GM19372 (cell line): ENCODE measurements around the gene PPP1R13L.
"Not testable (repeated sequence)": the region's sequence is repeated elsewhere in the genome, so short reads cannot be mapped to it uniquely, and the experiment has no call there.

Experiments
- ATAC-seq: cut with Tn5 transposase; IDR thresholded peaks from one replicate; pipeline ENCODE4 v1.9.1; 2021; ENCODE audit warnings: mild to moderate bottlenecking, low read depth, moderate library complexity; ENCODE audit not compliant: unreplicated experiment

Gene PPP1R13L

GRCh38 chr19:45349126-45349415 lies 55.8 kb downstream of the PPP1R13L start:
- no peak for ATAC-seq

- no peak for ATAC-seq
Observed at GRCh38 chr19:45348367-45349125, 56.3 kb downstream of the PPP1R13L start.

- no peak for ATAC-seq
Observed at GRCh38 chr19:45347570-45348366, 57.1 kb downstream of the PPP1R13L start.

- ATAC-seq = no peak
Observed at GRCh38 chr19:45346449-45346848, 58.4 kb downstream of the PPP1R13L start.

GRCh38 chr19:45345506-45345860 lies 59.4 kb downstream of the PPP1R13L start:
- ATAC-seq = no peak

- no peak for ATAC-seq
Observed at GRCh38 chr19:45344621-45345505, 60.0 kb downstream of the PPP1R13L start.

GRCh38 chr19:45342911-45343310 lies 62.0 kb downstream of the PPP1R13L start:
- no peak for ATAC-seq

- ATAC-seq = no peak
Observed at GRCh38 chr19:45340899-45341453, 63.9 kb downstream of the PPP1R13L start.

- ATAC-seq = no peak
Observed at GRCh38 chr19:45340232-45340898, 64.5 kb downstream of the PPP1R13L start, which contains the start of gene KLC3. Gene KLC3, plus strand, starts transcription at chr19:45340750. Its CDS starts 4,792 bp downstream, at chr19:45345542.

- no peak for ATAC-seq
Observed at GRCh38 chr19:45339629-45340028, 65.2 kb downstream of the PPP1R13L start.

- ATAC-seq = no peak
Observed at GRCh38 chr19:45336696-45337251, 68.1 kb downstream of the PPP1R13L start.

- not testable (repeated sequence) for ATAC-seq
Observed at GRCh38 chr19:45334881-45335280, 70.0 kb downstream of the PPP1R13L start.

GRCh38 chr19:45333609-45334303 lies 71.1 kb downstream of the PPP1R13L start:
- ATAC-seq = no peak

- ATAC-seq = no peak
Observed at GRCh38 chr19:45331411-45331810, 73.5 kb downstream of the PPP1R13L start.
